Globus pallidus (tissue), 1 donor: ENCODE measurements around the gene GRID1.

Experiments used
- DNase-seq: peaks from one replicate; pipeline ENCODE4 v3.0.0-alpha.2; 2015; ENCODE audit warnings: low spot score

GRID1 gene

DNA sequence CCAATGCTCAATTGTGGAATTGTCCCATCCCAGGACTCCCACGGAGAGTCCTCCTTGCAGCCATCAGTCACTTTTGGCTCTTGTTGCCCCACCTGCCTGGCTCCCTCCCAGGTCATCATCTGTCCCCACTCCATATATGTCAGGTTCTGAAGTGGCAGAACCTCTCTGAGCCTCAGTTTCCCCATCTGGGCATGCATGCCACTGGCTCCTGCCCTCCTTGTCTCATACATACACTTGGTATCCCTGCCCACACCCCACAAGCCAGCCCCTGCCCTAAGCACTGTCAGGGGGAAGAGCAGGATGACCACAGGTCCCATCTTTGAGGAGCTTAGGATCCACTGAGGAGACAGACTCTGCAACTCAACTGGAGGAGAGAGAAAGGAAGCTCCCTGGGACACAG, 156.9 kb downstream of the GRID1 start:
- DNase-seq, result no peak

- DNase-seq, result no peak
These were observed 159.4 kb downstream of the GRID1 start for GRCh38 chr10:86207226-86207625.

- no peak for DNase-seq
These were observed 160.4 kb downstream of the GRID1 start for GRCh38 chr10:86206240-86206579.

DNA sequence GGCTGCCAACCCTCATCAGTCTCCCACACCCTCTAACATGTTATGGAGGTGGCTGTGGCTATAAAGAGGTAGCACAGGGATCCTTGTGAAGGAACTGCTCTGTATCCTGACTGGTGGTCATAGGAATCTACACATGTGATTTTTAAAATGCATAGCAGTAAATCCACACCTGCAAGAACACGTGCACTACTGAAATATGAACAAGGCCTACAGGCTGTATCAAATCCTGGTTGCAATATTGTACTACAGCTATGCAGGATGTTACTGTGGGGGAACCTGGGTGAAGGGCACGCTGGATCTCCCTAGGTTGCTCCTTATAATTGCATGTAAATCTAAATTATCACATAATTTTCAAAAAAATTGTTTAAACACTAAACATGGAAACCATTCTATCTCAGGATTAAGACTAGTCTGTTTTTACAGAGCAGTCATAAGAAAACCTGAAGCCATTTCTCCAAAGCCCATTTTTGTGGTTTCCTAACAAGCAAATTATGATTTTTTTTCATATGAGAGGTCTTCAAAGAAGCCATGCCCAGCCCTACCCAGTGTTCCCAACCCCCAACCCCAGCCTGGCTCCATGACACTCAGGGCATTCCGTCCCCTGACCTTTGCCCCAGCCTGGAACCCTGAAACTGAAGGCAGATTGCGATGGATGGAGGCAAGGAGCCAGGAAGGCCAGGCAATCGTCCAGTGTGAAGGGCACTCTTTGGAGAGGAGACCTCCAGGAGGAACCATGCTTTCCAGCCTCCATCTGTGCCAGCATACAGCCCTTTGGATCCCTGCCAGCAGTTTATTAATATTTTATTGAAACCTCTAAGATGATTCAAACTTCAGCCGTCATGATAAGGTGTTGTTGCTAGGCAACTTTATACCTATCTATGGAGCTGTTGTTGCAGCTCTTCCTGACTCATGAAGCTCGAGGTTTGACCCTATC, 161.0 kb downstream of the GRID1 start:
- no peak for DNase-seq

DNA sequence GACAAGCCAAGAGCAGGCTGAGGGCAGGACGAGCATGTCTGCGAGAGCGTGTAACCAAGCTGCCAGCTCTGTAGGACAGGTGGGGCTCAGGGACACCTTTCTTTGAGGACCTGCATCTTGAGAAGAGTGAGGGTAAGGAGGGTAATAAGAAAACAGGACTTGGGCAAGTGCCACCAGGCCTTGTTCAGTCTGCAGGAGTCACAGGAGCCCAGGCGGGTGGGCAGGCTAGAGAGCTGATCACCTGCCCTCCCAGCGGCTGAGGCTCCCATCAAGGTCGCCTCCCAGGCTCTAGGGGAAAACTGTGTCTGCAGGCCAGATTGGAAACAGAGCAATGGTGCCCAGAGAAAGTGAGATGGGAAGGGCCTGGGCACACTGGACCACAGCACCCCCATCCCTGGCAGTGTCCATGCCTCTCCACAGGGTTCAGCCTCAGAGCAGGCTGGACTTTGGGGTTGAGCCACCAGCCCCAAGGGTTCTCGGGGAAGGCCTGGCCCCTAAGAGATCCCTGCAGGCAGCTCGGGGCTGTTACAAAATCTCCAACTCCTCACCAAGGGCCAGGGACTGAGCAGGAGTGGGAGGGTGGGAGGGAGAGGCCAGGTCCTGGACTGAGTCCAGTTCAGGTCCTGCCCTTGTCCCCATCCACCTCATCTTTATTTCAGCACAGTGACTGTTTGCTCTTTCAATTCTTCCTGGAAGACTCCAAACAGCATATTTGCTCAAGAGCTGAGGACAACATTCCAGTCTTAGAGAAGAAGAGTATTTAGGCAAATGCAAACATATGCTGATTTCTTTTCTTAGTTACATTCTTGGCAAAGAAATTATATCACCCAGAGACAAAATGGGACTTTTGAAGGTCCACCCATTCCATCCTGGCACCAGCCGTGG, 161.9 kb downstream of the GRID1 start:
- no peak for DNase-seq

DNA sequence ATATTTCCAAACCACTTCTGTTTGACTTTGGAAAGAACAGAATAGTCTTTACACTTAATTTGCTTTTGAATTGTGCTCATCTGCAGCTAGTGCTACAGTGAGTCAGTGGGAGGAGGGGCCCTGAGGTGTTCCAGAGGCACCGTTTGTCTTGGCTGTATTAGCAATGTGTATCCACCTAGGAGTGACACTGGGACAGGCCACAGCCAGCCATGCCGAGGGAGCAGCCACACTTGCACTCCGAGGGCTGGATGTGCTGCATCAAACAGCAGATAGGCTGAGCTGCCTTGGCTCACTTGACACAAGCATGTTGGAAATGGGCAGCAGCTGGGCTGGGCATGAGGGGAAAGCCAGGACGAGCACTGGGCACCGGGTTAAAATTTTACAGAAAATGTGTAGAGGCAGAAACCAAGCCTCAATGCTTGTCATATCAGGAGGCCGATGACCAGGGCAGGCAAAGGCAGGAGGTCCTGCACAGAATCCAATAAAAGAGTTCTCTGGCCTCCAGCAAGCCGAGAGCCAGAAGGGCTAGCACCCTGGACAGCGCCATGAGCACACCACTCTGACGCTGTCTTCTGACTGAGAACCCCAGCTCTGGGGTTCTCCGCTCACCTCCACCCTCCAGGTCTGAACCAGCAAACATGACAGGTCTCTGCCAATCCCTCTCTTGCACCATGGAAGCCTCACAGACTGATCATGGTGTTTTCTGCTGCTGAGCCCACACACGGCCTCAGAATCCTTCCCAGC, 163.3 kb downstream of the GRID1 start:
- no peak for DNase-seq

GRCh38 chr10:86202226-86202735, 164.3 kb downstream of the GRID1 start:
- DNase-seq, result no peak

- DNase-seq, result no peak
These were observed 165.7 kb downstream of the GRID1 start for GRCh38 chr10:86200867-86201266.

DNA sequence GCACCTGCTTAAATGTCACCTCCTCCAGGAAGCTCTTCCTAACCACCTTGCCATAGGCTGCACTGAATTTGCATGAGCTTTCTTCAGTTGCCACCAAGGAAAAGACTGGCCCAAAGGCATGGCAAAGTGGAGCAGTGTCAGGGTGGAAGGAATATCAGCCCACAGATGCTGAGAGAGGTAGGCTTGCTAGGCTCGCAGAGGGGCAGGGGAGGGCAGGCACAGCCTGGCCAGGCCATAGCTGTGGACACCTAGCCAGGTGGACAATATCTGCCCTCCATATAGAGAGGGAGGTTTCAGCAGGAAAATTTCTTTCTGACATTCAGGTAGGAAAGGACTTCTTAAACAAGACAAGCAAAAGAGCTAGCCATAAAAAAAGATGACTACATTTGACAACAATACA, 166.3 kb downstream of the GRID1 start:
- DNase-seq, result no peak

- no peak for DNase-seq
These were observed 167.6 kb downstream of the GRID1 start for GRCh38 chr10:86199041-86199440.

- DNase-seq, result no peak
These were observed 168.3 kb downstream of the GRID1 start for GRCh38 chr10:86198271-86198670.

DNA sequence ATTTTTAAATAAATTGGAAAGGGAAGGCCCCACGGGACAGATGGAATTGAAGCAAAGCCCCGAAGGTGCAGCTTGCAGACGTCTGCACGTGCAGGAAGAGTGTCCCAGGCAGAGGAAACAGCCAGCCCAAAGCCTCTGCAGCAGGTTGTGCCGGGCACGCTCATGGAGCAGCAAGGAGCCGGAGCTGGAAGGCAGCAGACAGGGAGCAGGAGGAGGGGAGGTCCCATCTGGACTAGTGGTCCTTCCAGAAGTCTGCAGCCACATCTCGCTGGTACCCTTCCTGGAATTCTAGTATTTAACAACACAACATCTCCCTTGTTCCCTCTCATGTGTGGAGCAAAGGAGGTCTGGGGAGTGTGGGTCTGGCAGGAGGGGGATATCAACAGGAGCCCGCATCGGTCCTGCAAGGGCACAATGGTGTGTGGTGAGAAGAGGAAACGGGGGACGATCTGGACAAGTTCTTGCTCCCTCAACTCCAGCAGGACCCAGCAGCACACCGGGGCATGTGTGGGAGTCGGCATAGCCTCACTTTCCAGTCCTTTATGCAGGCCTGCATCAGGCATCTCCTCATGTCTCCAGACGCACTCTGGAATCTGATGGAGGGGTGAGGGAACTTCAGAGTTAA, 169.3 kb downstream of the GRID1 start:
- DNase-seq, result no peak

DNA sequence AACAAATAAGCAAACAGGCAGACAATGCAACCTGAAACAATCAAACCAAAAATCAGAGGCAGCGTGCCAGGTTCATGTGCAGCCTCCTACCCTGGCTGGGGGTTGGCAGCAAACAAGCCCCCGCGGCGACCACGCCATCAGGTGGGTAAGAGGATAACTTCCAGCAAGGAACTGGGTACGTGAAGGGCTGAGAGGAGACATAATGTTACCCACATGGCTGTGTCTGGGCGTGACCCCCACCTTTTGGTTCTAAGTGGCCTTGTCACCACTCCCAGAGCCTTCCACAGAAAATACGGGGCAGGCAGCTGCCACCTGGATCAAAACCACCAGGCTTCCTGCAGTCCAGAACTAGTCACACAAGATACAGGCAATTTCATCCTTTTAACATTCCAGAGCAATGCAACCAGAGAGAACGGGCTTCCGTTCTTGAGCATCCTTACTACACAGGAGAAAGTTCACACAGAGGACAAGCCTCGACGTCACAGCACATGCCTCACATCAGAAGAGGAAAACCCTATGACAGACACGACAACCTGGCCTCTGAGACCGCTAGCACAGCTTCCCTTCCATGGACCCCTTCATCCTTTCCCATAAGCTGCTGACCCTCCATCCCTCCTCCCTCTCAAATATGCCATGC, 171.0 kb downstream of the GRID1 start:
- DNase-seq, result no peak

- DNase-seq, result no peak
These were observed 171.9 kb downstream of the GRID1 start for GRCh38 chr10:86194684-86195083.

DNA sequence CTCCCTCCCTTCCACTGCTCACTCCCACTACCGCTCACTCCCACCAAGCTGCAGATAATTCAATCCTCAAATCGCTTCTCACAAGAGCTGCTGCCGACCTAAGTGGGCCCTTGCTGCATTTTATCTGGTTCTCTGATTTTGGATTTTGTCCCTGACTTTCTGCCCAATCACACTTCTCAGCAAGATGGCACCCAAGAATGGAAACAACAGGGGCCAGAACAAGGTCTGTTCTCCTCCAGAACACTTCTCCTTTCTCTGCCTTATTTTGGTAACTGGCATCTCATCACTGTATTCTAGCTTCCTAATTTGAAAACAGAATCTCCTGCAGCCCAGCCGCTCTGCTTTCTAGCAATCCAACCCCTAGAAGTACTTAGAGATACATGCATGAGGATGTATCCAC, 172.8 kb downstream of the GRID1 start:
- no peak for DNase-seq

- no peak for DNase-seq
These were observed 173.9 kb downstream of the GRID1 start for GRCh38 chr10:86192691-86193090.

DNA sequence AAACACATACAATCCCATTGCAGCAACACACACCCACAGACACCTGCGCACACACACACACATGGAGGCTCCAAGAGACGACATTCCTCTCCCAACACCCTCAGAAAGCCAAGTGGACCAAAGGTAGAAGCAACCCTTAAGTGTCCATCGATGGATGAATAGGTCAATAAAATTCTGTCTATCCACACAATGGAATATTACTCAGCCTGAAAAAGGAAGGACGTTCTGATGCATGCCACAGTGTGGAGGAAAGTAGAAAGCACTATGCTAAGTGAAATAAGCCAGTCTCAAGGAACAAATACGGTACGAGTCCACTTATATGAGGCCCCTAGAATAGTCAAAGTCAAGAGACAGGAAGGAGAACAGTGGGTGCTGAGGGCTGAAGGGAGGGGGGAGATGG, 174.4 kb downstream of the GRID1 start:
- DNase-seq, result no peak

- DNase-seq, result no peak
These were observed 174.9 kb downstream of the GRID1 start for GRCh38 chr10:86191686-86192085.

- no peak for DNase-seq
These were observed 175.4 kb downstream of the GRID1 start for GRCh38 chr10:86191166-86191565.

DNA sequence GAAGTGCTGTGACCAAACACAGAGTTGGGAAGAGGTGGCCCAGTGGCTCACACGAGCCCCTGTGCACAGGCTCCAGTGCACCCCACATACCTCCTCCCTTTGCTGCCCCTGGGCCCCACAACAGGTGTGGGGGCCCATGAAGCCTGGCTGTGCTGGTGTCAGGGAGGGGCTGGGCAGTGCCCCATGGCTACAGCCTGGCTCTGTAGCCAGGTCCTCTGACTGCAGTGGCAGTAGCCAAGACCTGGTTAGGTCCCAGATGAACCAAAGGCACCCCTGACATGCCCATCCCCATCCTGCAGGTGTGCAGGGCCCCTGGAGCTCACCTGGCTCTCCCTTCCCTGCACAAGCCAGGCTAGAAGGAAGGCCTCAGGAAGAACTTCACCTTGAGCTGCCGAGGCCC, 176.3 kb downstream of the GRID1 start:
- no peak for DNase-seq

DNA sequence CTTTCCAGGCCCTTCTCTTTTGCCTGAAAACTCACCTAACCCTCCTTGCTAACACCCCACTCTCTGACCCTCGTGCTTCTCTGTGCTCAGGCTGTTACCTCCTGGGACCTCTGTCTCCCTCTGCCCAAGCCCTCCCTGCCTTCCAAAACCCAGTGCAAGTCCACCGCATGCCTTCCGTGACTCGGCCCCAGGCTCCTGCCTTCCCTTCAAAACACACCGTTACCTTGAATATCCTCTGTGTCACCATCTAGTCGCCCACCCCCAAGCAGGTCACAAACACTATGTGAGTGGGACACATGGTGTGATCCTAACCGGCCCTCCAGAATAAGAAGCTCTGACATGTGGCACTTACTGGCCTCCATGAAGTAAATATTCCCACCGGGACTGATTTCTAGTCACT, 176.7 kb downstream of the GRID1 start:
- DNase-seq, result no peak
